T-cell (primary cell): ENCODE results near the gene ABL1. TPM values are rescaled to one million over a fixed set of nuclear protein-coding genes. Genes with fewer than 3 reads are reported as not detected.

Source experiments
- ATAC-seq, 4 experiments: fragments of 200-7000 bp in 3 of 4; fragments of 150-1000 bp in 1 of 4; cut with Tn5 transposase; replicated peaks in 1 of 4; 1 replicate in 3 of 4; 2 replicates in 1 of 4; pipeline ENCODE4 v1.10.0; 2021; ENCODE audit warnings: moderate library complexity in 3 of 4, mild to moderate bottlenecking in 2 of 4, moderate number of reproducible peaks in 1 of 4
- CTCF ChIA-PET, 2 donors: fragments of 300-600 bp; sonication (Branson Sonifier 250); formaldehyde crosslinking; loops; one replicate each; lab custom pipeline; 2022; ENCODE audit warnings: antibody characterized with exemption in 2 of 2; lab: Charles Lee
- POLR2A ChIA-PET, 2 donors: fragments of 300-600 bp; sonication (Branson Sonifier 250); formaldehyde crosslinking; loops; one replicate each; lab custom pipeline; 2022; ENCODE audit warnings: antibody characterized with exemption in 2 of 2; lab: Charles Lee
- DNase-seq, 35 experiments: peaks; one replicate each; pipeline versions ENCODE4 v3.0.0 to v3.0.0-alpha.2; 2013 to 2023
- H3K27ac ChIP-seq: one replicate; pipeline ENCODE4 v1.5.1; 2013; ENCODE audit warnings: low read length
- H3K27me3 ChIP-seq, 2 experiments: replicated peaks in 1 of 2; 1 replicate in 1 of 2; 2 replicates in 1 of 2; pipeline versions ENCODE4 v1.6.1 to v1.7.0; 2013; ENCODE audit warnings: low read length in 1 of 2, mixed read lengths in 1 of 2; ENCODE audit not compliant: control insufficient read depth in 2 of 2, insufficient read depth in 2 of 2; ENCODE audit errors: extremely low read depth in 1 of 2
- H3K36me3 ChIP-seq, 2 donors: 1 replicate in 1 of 2; 2 replicates in 1 of 2; pipeline versions ENCODE4 v1.6.1 to v1.7.0; 2013; ENCODE audit warnings: low read length in 1 of 2; ENCODE audit not compliant: control insufficient read depth in 2 of 2, insufficient read depth in 1 of 2; ENCODE audit errors: extremely low read depth in 1 of 2
- H3K4me1 ChIP-seq, 2 experiments: 1 replicate in 1 of 2; 2 replicates in 1 of 2; pipeline versions ENCODE4 v1.6.1 to v1.7.0; 2013; ENCODE audit warnings: low read length in 2 of 2, mixed read lengths in 1 of 2; ENCODE audit not compliant: insufficient read depth in 2 of 2, control insufficient read depth in 1 of 2; ENCODE audit errors: extremely low read depth in 1 of 2
- H3K4me3 ChIP-seq, 2 donors: 1 replicate in 1 of 2; 2 replicates in 1 of 2; pipeline versions ENCODE4 v1.5.1 to v1.7.0; 2013; ENCODE audit warnings: mild to moderate bottlenecking in 2 of 2, low read length in 1 of 2, moderate library complexity in 1 of 2; ENCODE audit not compliant: control insufficient read depth in 1 of 2; ENCODE audit errors: extremely low read depth in 1 of 2
- H3K9me3 ChIP-seq: 2 replicates; pipeline ENCODE4 v1.7.0; 2013
- H3K27ac Mint-ChIP-seq, 2 donors: one replicate each; pipeline ENCODE4 v1.8.0; 2020 to 2021; ENCODE audit warnings: mild to moderate bottlenecking in 2 of 2, mixed read lengths in 2 of 2
- H3K27me3 Mint-ChIP-seq, 2 donors: one replicate each; pipeline ENCODE4 v1.8.0; 2021 to 2022; ENCODE audit warnings: mixed read lengths in 2 of 2
- H3K36me3 Mint-ChIP-seq: one replicate; pipeline ENCODE4 v1.8.0; 2021; ENCODE audit warnings: mixed read lengths
- H3K4me1 Mint-ChIP-seq, 3 donors: one replicate each; pipeline ENCODE4 v1.8.0; 2020 to 2022; ENCODE audit warnings: mixed read lengths in 3 of 3, mild to moderate bottlenecking in 1 of 3
- H3K4me3 Mint-ChIP-seq, 3 donors: one replicate each; pipeline ENCODE4 v1.8.0; 2020 to 2022; ENCODE audit warnings: mild to moderate bottlenecking in 3 of 3, mixed read lengths in 3 of 3, moderate library complexity in 3 of 3
- H3K9me3 Mint-ChIP-seq, 3 donors: one replicate each; pipeline ENCODE4 v1.8.0; 2020 to 2022; ENCODE audit warnings: mixed read lengths in 3 of 3
- WGBS: methylation state at CpG from one replicate; pipeline ENCODE4 v1.1.5; 2013; ENCODE audit warnings: missing lambda C conversion rate; ENCODE audit not compliant: insufficient coverage; 5-methylcytosine and 5-hydroxymethylcytosine counted together
- total RNA-seq, 35 experiments: library from RNA in 6 of 35; stranded (reverse) in 6 of 35; fragments of 120-200 nt in 1 of 35; gene quantifications; one replicate each; pipeline versions ENCODE4 v1.2.1 to v1.2.4 and lab custom pipeline; 2013 to 2026

Gene ABL1
- total RNA-seq, 5 donors from 2014 or later (not counting 1 experiment from before 2014, with no cell fraction given): 33.3 to 40.0 (median 37.7) TPM

DNA sequence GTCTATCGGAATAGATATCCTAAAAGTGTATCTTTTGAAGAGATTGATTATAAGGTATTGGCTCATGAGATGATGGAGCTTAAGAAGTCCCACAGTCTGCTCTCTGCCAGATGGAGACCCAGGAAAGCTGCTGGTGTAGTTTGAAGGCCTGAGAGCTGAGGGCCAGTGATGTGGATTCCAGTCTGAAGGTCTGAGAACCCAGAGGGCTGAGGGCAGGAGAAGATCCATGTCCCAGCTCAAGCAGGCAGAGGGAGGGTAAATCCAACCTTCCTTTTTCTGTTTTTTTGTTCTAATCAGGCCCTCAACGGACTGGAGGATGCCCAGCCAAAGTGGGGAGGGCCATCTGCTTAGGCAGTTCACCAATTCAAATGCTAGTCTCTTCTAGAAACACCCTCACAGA, 11.0 kb upstream of the ABL1 start:
- DNase-seq (no peak), ATAC-seq (no peak)
- Histone ChIP-seq H3K4me1 (no peaks in the 10 kb centered on the region), H3K27ac (no peak overlapping the region), H3K27me3 (no peaks in the 10 kb centered on the region), H3K36me3 (no peaks in the 10 kb centered on the region), H3K9me3 (no peaks in the 10 kb centered on the region), H3K4me3 (no peak overlapping the region)
- CTCF ChIA-PET: no interaction called here
- Mint-ChIP-seq H3K4me3 (no peak overlapping the region), H3K9me3 (peaks cover 0 to 6% (median 4%) of the 10 kb centered on the region in 3 donors), H3K36me3 (peaks cover 9% of the 10 kb centered on the region), H3K27ac (no peak overlapping the region), H3K4me1 (peaks cover 0 to 9% (median 6%) of the 10 kb centered on the region in 3 donors), H3K27me3 (no peaks in the 10 kb centered on the region)
- WGBS: 100% methylated on average over 1 of the region's 2 CpGs
- POLR2A ChIA-PET: no interaction called here

DNA sequence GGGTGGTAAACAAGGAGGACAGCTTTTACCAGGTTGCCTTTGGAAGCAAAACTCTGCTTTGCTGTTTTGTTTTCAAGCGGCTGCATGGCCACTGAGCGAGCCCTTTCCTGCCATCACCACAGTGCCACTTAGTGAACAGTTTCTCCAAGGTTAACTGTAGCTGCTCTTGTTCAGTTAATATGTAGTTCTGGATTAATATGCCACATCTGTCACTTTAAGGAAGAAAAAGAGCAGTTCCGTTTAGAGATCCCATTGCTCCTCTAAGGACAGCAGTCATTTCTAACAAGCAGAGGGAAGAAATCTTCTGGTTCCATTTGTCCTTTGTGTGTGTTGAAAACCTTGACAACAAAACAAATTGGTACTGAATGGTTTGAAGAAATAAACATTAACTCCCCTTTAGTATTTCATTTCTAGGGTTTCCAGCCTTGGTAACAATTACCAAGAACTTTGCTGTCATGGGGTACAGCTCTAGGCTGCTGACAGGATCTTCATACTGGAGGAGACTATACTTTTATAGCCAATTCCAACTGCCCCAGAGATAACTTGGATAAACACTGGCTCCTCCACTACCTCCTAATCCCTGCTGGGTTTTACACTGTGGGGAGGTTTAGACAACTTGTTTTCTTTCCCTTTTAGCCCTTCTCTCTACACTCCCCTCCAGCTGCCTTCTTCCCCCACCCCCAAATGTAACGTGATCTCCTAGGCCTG, 10.3 kb upstream of the ABL1 start:
- no peaks in the 10 kb centered on the region for H3K36me3 ChIP-seq
- no peaks in the 10 kb centered on the region for H3K4me1 ChIP-seq
- no peak overlapping the region for H3K4me3 Mint-ChIP-seq
- DNase-seq: no peak
- peaks cover 0 to 6% (median 4%) of the 10 kb centered on the region in 3 donors for H3K9me3 Mint-ChIP-seq
- no peaks in the 10 kb centered on the region for H3K27me3 ChIP-seq
- H3K4me1 Mint-ChIP-seq: peaks cover 0 to 9% (median 7%) of the 10 kb centered on the region in 3 donors
- POLR2A ChIA-PET: no interaction called here
- H3K27me3 Mint-ChIP-seq: no peaks in the 10 kb centered on the region
- 92% methylated on average over 2 of the region's 4 CpGs for WGBS
- ATAC-seq: no peak
- no peak overlapping the region for H3K4me3 ChIP-seq
- peaks cover 9% of the 10 kb centered on the region for H3K36me3 Mint-ChIP-seq
- no peak overlapping the region for H3K27ac ChIP-seq
- CTCF ChIA-PET: no interaction called here
- no peaks in the 10 kb centered on the region for H3K9me3 ChIP-seq
- H3K27ac Mint-ChIP-seq: no peak overlapping the region

DNA sequence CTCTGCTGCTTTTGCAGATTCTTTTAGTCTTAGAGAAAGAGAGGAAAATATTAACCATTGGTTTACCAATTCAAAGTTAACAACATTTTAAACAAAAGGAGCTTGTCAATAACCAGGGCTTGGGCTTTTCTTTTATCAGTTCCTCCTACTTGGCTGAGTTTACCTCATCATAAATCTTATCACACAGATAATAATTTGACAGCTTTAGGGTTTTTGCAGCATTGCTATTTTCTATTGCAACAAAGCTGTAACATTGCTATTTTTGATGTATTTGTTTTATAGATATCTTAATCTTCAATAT, 9.8 kb upstream of the ABL1 start:
- ChIA-PET POLR2A (no interaction called here), CTCF (no interaction called here)
- Mint-ChIP-seq H3K4me3 (no peak overlapping the region), H3K4me1 (peaks cover 0 to 9% (median 7%) of the 10 kb centered on the region in 3 donors), H3K9me3 (peaks cover 0 to 6% (median 4%) of the 10 kb centered on the region in 3 donors), H3K27me3 (no peaks in the 10 kb centered on the region), H3K36me3 (peaks cover 9% of the 10 kb centered on the region), H3K27ac (no peak overlapping the region)
- Histone ChIP-seq H3K27ac (no peak overlapping the region), H3K27me3 (no peaks in the 10 kb centered on the region), H3K9me3 (no peaks in the 10 kb centered on the region), H3K4me1 (no peaks in the 10 kb centered on the region), H3K4me3 (no peak overlapping the region), H3K36me3 (no peaks in the 10 kb centered on the region)
- no peak for DNase-seq
- ATAC-seq: no peak

DNA sequence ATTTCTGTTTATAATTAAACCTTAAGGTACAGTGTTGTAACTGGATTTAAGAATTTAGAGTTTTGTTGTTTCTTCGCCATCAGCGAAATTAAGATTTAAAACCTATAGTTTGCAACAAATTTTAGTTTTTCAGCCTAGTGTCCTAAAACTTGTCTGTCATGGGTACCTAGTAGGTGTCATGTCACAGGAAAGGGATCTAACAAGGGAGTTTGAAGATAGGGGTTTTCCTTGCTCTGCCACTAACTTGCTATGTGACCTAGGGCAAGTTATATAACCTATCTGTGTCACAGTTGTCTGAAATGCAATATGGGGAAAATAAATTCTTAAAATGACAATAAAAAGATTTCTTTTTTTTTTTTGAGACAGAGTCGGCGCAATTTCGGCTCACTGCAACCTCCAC, 9.2 kb upstream of the ABL1 start:
- Mint-ChIP-seq H3K4me3 (no peak overlapping the region), H3K4me1 (peaks cover 0 to 9% (median 6%) of the 10 kb centered on the region in 3 donors), H3K36me3 (peaks cover 9% of the 10 kb centered on the region), H3K27ac (no peak overlapping the region), H3K9me3 (peaks cover 0 to 6% (median 4%) of the 10 kb centered on the region in 3 donors), H3K27me3 (no peaks in the 10 kb centered on the region)
- Histone ChIP-seq H3K27ac (no peak overlapping the region), H3K9me3 (no peaks in the 10 kb centered on the region), H3K4me1 (no peaks in the 10 kb centered on the region), H3K36me3 (no peaks in the 10 kb centered on the region), H3K27me3 (no peaks in the 10 kb centered on the region), H3K4me3 (no peak overlapping the region)
- POLR2A ChIA-PET: interaction anchor here in 1 of 2 donors (0.7 kb wide), 1 partner anchor 8 kb away, joined by 4 read pairs; no protein-coding TSS in a partner anchor
- ATAC-seq (no peak), DNase-seq (no peak)
- WGBS: no CpG with 5 or more reads among the region's 5 CpGs
- CTCF ChIA-PET: no interaction called here

DNA sequence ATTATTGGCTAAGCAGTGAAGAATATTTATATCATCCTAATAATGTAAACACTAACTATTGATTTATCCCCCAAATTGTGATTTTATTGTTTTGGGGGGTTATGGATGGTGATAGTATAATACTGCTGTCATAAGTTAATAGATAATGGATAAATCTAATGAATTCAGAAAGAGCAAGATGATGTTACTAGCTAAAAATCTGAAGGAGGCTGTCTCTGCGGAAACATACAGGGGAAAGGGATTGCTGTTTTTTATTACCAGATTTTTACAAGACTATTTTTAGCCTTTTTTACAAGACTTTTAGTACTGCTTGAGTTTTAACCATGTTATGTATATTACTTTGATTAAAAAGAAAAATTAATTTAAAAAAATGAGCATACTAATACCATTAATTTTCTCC, 5.3 kb upstream of the ABL1 start:
- Histone ChIP-seq H3K36me3 (no peaks in the 10 kb centered on the region), H3K27ac (no peak overlapping the region), H3K9me3 (no peaks in the 10 kb centered on the region), H3K27me3 (no peaks in the 10 kb centered on the region), H3K4me1 (peaks cover 9 to 11% of the 10 kb centered on the region in 2 experiments), H3K4me3 (no peak overlapping the region)
- peaks cover 6% of the 10 kb centered on the region for H3K36me3 Mint-ChIP-seq
- ATAC-seq (no peak), DNase-seq (no peak)
- H3K27me3 Mint-ChIP-seq: no peaks in the 10 kb centered on the region
- no peak overlapping the region for H3K4me3 Mint-ChIP-seq
- ChIA-PET CTCF (interaction anchor here in 1 of 2 donors (0.5 kb wide), 1 partner anchor 217 kb away, joined by 5 read pairs; no protein-coding TSS in a partner anchor), POLR2A (no interaction called here)
- no CpG with 5 or more reads among the region's 1 CpG for WGBS
- H3K4me1 Mint-ChIP-seq: peaks cover 19 to 26% (median 23%) of the 10 kb centered on the region in 3 donors
- peaks cover 0 to 6% (median 4%) of the 10 kb centered on the region in 3 donors for H3K9me3 Mint-ChIP-seq
- no peak overlapping the region for H3K27ac Mint-ChIP-seq

DNA sequence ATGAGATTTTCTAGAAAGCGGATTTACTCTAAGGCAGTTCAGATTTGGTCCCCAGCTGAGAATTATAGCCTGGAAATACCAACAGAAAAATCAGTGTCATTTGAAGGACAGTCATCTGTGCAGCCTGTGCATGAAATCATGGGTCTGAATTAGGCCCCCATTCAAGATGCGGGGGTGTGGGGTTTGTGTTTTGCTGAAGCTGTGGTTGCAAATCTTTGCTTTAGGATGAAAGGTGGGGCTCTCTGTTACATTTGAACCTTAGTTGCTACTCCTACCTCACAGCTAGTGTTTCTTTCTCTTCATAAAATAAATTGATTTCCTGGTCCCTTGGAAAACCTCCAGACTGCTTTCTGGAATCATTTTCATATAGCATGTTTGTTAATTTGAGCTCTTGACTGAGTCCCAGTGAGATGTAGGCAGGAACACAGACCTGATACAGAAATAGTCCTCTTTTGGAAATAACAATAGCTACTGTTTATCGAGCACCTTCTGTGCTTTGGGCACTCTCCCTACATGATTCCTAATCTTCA, 4.8 kb upstream of the ABL1 start:
- Histone ChIP-seq H3K4me3 (no peak overlapping the region), H3K27ac (no peak overlapping the region), H3K4me1 (peaks cover 11% of the 10 kb centered on the region in 2 experiments), H3K27me3 (no peaks in the 10 kb centered on the region), H3K9me3 (no peaks in the 10 kb centered on the region), H3K36me3 (no peaks in the 10 kb centered on the region)
- Mint-ChIP-seq H3K9me3 (peaks cover 0 to 6% (median 4%) of the 10 kb centered on the region in 3 donors), H3K36me3 (peaks cover 6% of the 10 kb centered on the region), H3K27ac (no peak overlapping the region), H3K27me3 (no peaks in the 10 kb centered on the region), H3K4me1 (peaks cover 20 to 28% (median 21%) of the 10 kb centered on the region in 3 donors), H3K4me3 (no peak overlapping the region)
- ATAC-seq: no peak
- ChIA-PET POLR2A (no interaction called here), CTCF (interaction anchor here in 1 of 2 donors (0.5 kb wide), 1 partner anchor 217 kb away, joined by 5 read pairs; no protein-coding TSS in a partner anchor)
- WGBS: 100% methylated on average over 2 of the region's 3 CpGs
- DNase-seq: no peak
